OCI-LY7 (cell line): ENCODE data around the gene MAPKAPK5. TPM values are rescaled to one million over a fixed set of nuclear protein-coding genes. Genes with fewer than 3 reads are reported as not detected.

Experiments
- BruUV-seq: library from RNA; stranded (reverse); fragments of 400-500 nt; replicated peaks from 2 replicates; lab custom pipeline; 2021; lab: Mats Ljungman, UMichigan
- CTCF ChIA-PET: fragments of 300-600 bp; sonication (Branson Sonifier 250); formaldehyde crosslinking; loops from one replicate; lab custom pipeline; 2022; ENCODE audit warnings: antibody characterized with exemption; ENCODE audit not compliant: unreplicated experiment; lab: Charles Lee
- POLR2A ChIA-PET: fragments of 300-600 bp; sonication (Branson Sonifier 250); formaldehyde crosslinking; loops from one replicate; lab custom pipeline; 2022; ENCODE audit warnings: antibody characterized with exemption; lab: Charles Lee
- DNase-seq: peaks from one replicate; pipeline ENCODE4 v3.0.0-alpha.2; 2015; ENCODE audit warnings: low spot score
- H2AFZ ChIP-seq: fragments of 200-600 bp; sonication (generic), shearing (Covaris generic); 2 replicates; pipeline ENCODE4 v1.6.1; 2014; ENCODE audit warnings: mild to moderate bottlenecking, antibody characterized with exemption, low read length, moderate library complexity
- H3K27ac ChIP-seq: fragments of 200-600 bp; sonication (generic); 2 replicates; pipeline ENCODE4 v1.5.1; 2014; ENCODE audit warnings: mixed run types, low read depth, mild to moderate bottlenecking, moderate library complexity, low read length, inconsistent platforms; ENCODE audit not compliant: poor library complexity, severe bottlenecking
- H3K36me3 ChIP-seq: fragments of 200-600 bp; sonication (generic); 2 replicates; pipeline ENCODE4 v1.6.1; 2014; ENCODE audit warnings: mild to moderate bottlenecking, antibody characterized with exemption, low read length, moderate library complexity, mixed read lengths; ENCODE audit not compliant: insufficient read depth
- H3K4me1 ChIP-seq: fragments of 200-600 bp; sonication (generic); 2 replicates; pipeline ENCODE4 v1.5.1; 2014; ENCODE audit warnings: mild to moderate bottlenecking, low read length; ENCODE audit not compliant: insufficient read depth, poor library complexity, severe bottlenecking
- H3K4me2 ChIP-seq: fragments of 200-600 bp; sonication (generic); 2 replicates; pipeline ENCODE4 v1.6.1; 2014; ENCODE audit warnings: mild to moderate bottlenecking, low read length
- H3K4me3 ChIP-seq: fragments of 200-600 bp; sonication (generic); 2 replicates; pipeline ENCODE4 v1.5.1; 2014; ENCODE audit warnings: mild to moderate bottlenecking, low read depth, low read length; ENCODE audit not compliant: poor library complexity, severe bottlenecking
- H3K79me2 ChIP-seq: fragments of 200-600 bp; sonication (generic); 2 replicates; pipeline ENCODE4 v1.6.1; 2016; ENCODE audit warnings: low read depth, mild to moderate bottlenecking, low read length, moderate library complexity, mixed read lengths; ENCODE audit not compliant: insufficient read depth
- H3K9me2 ChIP-seq: fragments of 200-600 bp; sonication (generic); 2 replicates; pipeline ENCODE4 v1.6.1; 2016; ENCODE audit warnings: mild to moderate bottlenecking, low read length, mixed read lengths; ENCODE audit not compliant: insufficient read depth
- H3K9me3 ChIP-seq: fragments of 200-600 bp; sonication (generic); 2 replicates; pipeline ENCODE4 v1.6.1; 2014; ENCODE audit warnings: mild to moderate bottlenecking, mixed run types, low read length, mixed read lengths
- H4K20me1 ChIP-seq: fragments of 200-600 bp; sonication (generic); 2 replicates; pipeline ENCODE4 v1.6.1; 2014; ENCODE audit warnings: mild to moderate bottlenecking, antibody characterized with exemption, low read length, moderate library complexity, mixed read lengths; ENCODE audit not compliant: insufficient read depth
- CTCF ChIP-seq: fragments of 200-600 bp; sonication (generic); conservative IDR thresholded peaks from 2 replicates; pipeline ENCODE4 v1.5.1; 2014; ENCODE audit warnings: mild to moderate bottlenecking, antibody characterized with exemption, low read length, moderate library complexity, mixed read lengths
- EZH2phosphoT487 ChIP-seq: fragments of 200-600 bp; sonication (generic); IDR thresholded peaks from 2 replicates; pipeline ENCODE4 v1.6.1; 2018; ENCODE audit warnings: low read depth, borderline replicate concordance, mild to moderate bottlenecking, mixed run types, antibody characterized with exemption, low read length, moderate library complexity, mixed read lengths
- intact Hi-C: fragments of 100-400 bp; cut with micrococcal nuclease; formaldehyde crosslinking; loops from one replicate; pipeline ENCODE4 v1.10.0; 2022; ENCODE audit not compliant: unreplicated experiment
- total RNA-seq, 2 experiments: library from RNA; depleted of rRNA in 1 of 2; stranded (reverse); fragments of >200 nt in 1 of 2; shearing (Covaris generic) in 1 of 2; gene quantifications; 2 replicates each; pipeline ENCODE4 v1.2.3, GENCODE V29; 2014 to 2022

MAPKAPK5 gene
- total RNA-seq, 2 experiments from 2014 or later, result 74.6 to 83.5 TPM

- no peak for DNase-seq
- H3K9me3 ChIP-seq, result no peaks in the 10 kb centered on the region
- H3K4me1 ChIP-seq, result no peaks in the 10 kb centered on the region
- CTCF ChIA-PET, result no interaction called here
- no peak overlapping the region for H3K4me2 ChIP-seq
- H4K20me1 ChIP-seq, result no peaks in the 10 kb centered on the region
- H2AFZ ChIP-seq, result no peak overlapping the region
- no peak for TF ChIP-seq EZH2phosphoT487
- TF ChIP-seq CTCF, result no peak
- no TSS peak for BruUV-seq
- no peak overlapping the region for H3K4me3 ChIP-seq
- H3K27ac ChIP-seq, result no peak overlapping the region
- H3K79me2 ChIP-seq, result no peaks in the 10 kb centered on the region
- H3K9me2 ChIP-seq, result no peaks in the 10 kb centered on the region
- peaks cover 96% of the 10 kb centered on the region for H3K36me3 ChIP-seq
- POLR2A ChIA-PET, result no interaction called here
- intact Hi-C loops, result no loop called here
Measured at GRCh38 chr12:111887926-111888745, 46.1 kb downstream of the MAPKAPK5 start.

DNA sequence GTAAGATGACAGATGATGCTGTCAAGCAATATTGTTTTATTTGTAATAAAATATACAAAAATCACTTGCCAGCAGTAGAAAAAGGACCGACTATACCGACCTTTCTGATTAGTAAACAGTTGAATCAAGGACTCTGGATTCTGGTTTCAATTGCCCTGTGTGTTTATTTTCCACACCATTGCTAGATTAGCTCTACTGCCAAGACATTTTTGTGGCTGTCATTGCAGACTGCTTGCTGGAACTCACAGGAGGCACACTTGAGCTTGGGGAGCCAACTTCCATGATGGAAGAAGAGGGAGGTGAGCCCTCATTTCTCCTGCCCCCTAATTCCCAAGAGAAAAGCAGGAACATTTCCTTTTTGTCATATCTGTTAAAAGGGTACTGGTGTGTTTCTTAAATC, 51.3 kb downstream of the MAPKAPK5 start:
- intact Hi-C loops, result no loop called here
- no peaks in the 10 kb centered on the region for H3K79me2 ChIP-seq
- no peak overlapping the region for H3K4me3 ChIP-seq
- no TSS peak for BruUV-seq
- no peak overlapping the region for H3K27ac ChIP-seq
- H2AFZ ChIP-seq, result no peak overlapping the region
- H3K9me3 ChIP-seq, result no peaks in the 10 kb centered on the region
- CTCF ChIA-PET, result no interaction called here
- H3K9me2 ChIP-seq, result no peaks in the 10 kb centered on the region
- POLR2A ChIA-PET, result interaction anchor here (0.7 kb wide), 1 partner anchor 532 kb away, joined by 4 read pairs; no protein-coding TSS in a partner anchor
- TF ChIP-seq EZH2phosphoT487 (no peak), CTCF (no peak)
- peaks cover 79% of the 10 kb centered on the region for H3K36me3 ChIP-seq
- H3K4me1 ChIP-seq, result no peaks in the 10 kb centered on the region
- no peaks in the 10 kb centered on the region for H4K20me1 ChIP-seq
- DNase-seq, result no peak
- no peak overlapping the region for H3K4me2 ChIP-seq

- Histone ChIP-seq H3K9me2 (no peaks in the 10 kb centered on the region), H3K4me2 (no peak overlapping the region), H3K79me2 (no peaks in the 10 kb centered on the region), H3K27ac (no peak overlapping the region), H4K20me1 (no peaks in the 10 kb centered on the region), H3K9me3 (no peaks in the 10 kb centered on the region), H3K36me3 (peaks cover 76% of the 10 kb centered on the region), H3K4me1 (no peaks in the 10 kb centered on the region), H3K4me3 (no peak overlapping the region), H2AFZ (no peak overlapping the region)
- intact Hi-C loops, result no loop called here
- POLR2A ChIA-PET, result interaction anchor here (0.6 kb wide), 1 partner anchor 14 kb away, joined by 3 read pairs; no protein-coding TSS in a partner anchor
- CTCF ChIA-PET, result no interaction called here
- TF ChIP-seq EZH2phosphoT487 (no peak), CTCF (no peak)
- no peak for DNase-seq
- BruUV-seq, result no TSS peak
Measured at GRCh38 chr12:111894556-111894955, 52.5 kb downstream of the MAPKAPK5 start.
